GM12878 (cell line): ENCODE results near the gene DSG1. TPM values are rescaled to one million over a fixed set of nuclear protein-coding genes. Genes with fewer than 3 reads are reported as not detected.

Source experiments
- ATAC-seq: fragments of 200-7000 bp; cut with Tn5 transposase; 3 replicates; pipeline ENCODE4 v1.9.1; 2020; ENCODE audit warnings: mild to moderate bottlenecking, moderate library complexity
- BruUV-seq: library from RNA; stranded (reverse); fragments of 400-500 nt; replicated peaks from 2 replicates; lab custom pipeline; 2021; lab: Mats Ljungman, UMichigan
- CTCF ChIA-PET: fragments of 300-600 bp; sonication (Branson Sonifier 250); formaldehyde crosslinking; extraction: SDS; loops from one replicate; lab custom pipeline; 2021; ENCODE audit warnings: inconsistent platforms; lab: Yijun Ruan, JAX
- POLR2A ChIA-PET: fragments of 350-600 bp; formaldehyde crosslinking; extraction: SDS; loops from one replicate; lab custom pipeline; 2021; ENCODE audit warnings: inconsistent platforms; lab: Charles Lee
- RAD21 ChIA-PET: fragments of 300-600 bp; sonication (Branson Sonifier 250); formaldehyde crosslinking; loops from one replicate; lab custom pipeline; 2023; ENCODE audit warnings: antibody characterized with exemption; ENCODE audit not compliant: unreplicated experiment; lab: Charles Lee
- SMC1A ChIA-PET: fragments of 300-600 bp; sonication (Branson Sonifier 250); formaldehyde crosslinking; loops from one replicate; lab custom pipeline; 2023; ENCODE audit not compliant: unreplicated experiment, uncharacterized antibody; lab: Charles Lee
- DNase-seq: peaks from one replicate; pipeline ENCODE4 v3.0.0-alpha.2; 2011; ENCODE audit warnings: low read depth, low spot score
- FAIRE-seq: peaks from 3 replicates; lab custom pipeline; 2011; peaks lifted over from hg19 to GRCh38; lab: Jason Lieb, UNC
- H2AFZ ChIP-seq: 2 replicates; pipeline ENCODE4 v1.6.0; 2011; ENCODE audit warnings: low read depth, low read length, control low read depth; ENCODE audit not compliant: control insufficient read depth
- H3K27ac ChIP-seq: 2 replicates; pipeline ENCODE4 v1.5.1; 2011; ENCODE audit warnings: control low read depth; ENCODE audit not compliant: control insufficient read depth, insufficient read depth
- H3K27me3 ChIP-seq, 2 experiments: replicated peaks in 1 of 2; 2 replicates each; pipeline versions ENCODE4 v1.6.0 to v1.6.1; 2011; ENCODE audit warnings: low read length in 1 of 2; ENCODE audit not compliant: control insufficient read depth in 2 of 2, insufficient read depth in 2 of 2
- H3K36me3 ChIP-seq, 2 experiments: 2 replicates each; pipeline ENCODE4 v1.5.1; 2011; ENCODE audit warnings: low read length in 1 of 2; ENCODE audit not compliant: control insufficient read depth in 2 of 2, insufficient read depth in 2 of 2
- H3K4me1 ChIP-seq: 2 replicates; pipeline ENCODE4 v1.6.1; 2011; ENCODE audit warnings: mild to moderate bottlenecking, low read length, moderate library complexity, mixed read lengths; ENCODE audit not compliant: control insufficient read depth, insufficient read depth
- H3K4me2 ChIP-seq: 2 replicates; pipeline ENCODE4 v1.6.0; 2011; ENCODE audit warnings: control low read depth; ENCODE audit not compliant: control insufficient read depth, insufficient read depth
- H3K4me3 ChIP-seq: fragments of 200-600 bp; sonication (generic); 2 replicates; pipeline ENCODE4 v1.5.1; 2016
- H3K79me2 ChIP-seq: 2 replicates; pipeline ENCODE4 v1.6.0; 2011; ENCODE audit warnings: low read length; ENCODE audit not compliant: control insufficient read depth, insufficient read depth
- H3K9ac ChIP-seq: 2 replicates; pipeline ENCODE4 v1.8.0; 2011; ENCODE audit warnings: low read length, control low read depth, mixed read lengths; ENCODE audit not compliant: control insufficient read depth, insufficient read depth
- H3K9me3 ChIP-seq: replicated peaks from 3 replicates; pipeline ENCODE4 v1.5.1; 2011; ENCODE audit warnings: mild to moderate bottlenecking, low read length; ENCODE audit not compliant: control insufficient read depth, insufficient read depth
- H4K20me1 ChIP-seq: 2 replicates; pipeline ENCODE4 v1.6.0; 2011; ENCODE audit not compliant: control insufficient read depth, insufficient read depth
- HDAC2 ChIP-seq: fragments of 200-600 bp; sonication (generic); IDR thresholded peaks from 2 replicates; pipeline ENCODE4 v1.6.1; 2017
- KLF5 ChIP-seq: fragments of 450-650 bp; IDR thresholded peaks from 2 replicates; pipeline ENCODE4 v1.6.1; 2014; ENCODE audit warnings: mild to moderate bottlenecking; ENCODE audit not compliant: partially characterized antibody
- NFYA ChIP-seq: IDR thresholded peaks from 2 replicates; pipeline ENCODE4 v1.6.1; 2011; ENCODE audit warnings: low read depth, mild to moderate bottlenecking, low read length, improper control_type of control experiment, borderline replicate concordance
- NFYB ChIP-seq: IDR thresholded peaks from 2 replicates; pipeline ENCODE4 v1.6.1; 2011; ENCODE audit warnings: low read depth, mild to moderate bottlenecking, low read length, improper control_type of control experiment, moderate library complexity; ENCODE audit not compliant: insufficient read depth
- SMC3 ChIP-seq: IDR thresholded peaks from 2 replicates; pipeline ENCODE4 v1.6.1; 2011; ENCODE audit warnings: low read length, improper control_type of control experiment, borderline replicate concordance
- WGBS: methylation state at CpG from one replicate; pipeline ENCODE4 v1.1.6; 2016; ENCODE audit warnings: low lambda C conversion rate; ENCODE audit not compliant: insufficient replicate concordance, insufficient coverage; ENCODE audit errors: missing lambda C conversion rate; 5-methylcytosine and 5-hydroxymethylcytosine counted together
- in situ Hi-C: fragments of 300-500 bp; cut with MboI; formaldehyde crosslinking; loops from 9 replicates; pipeline ENCODE4 v1.14.3; 2018; ENCODE audit warnings: mixed read lengths
- intact Hi-C: fragments of 100-400 bp; cut with micrococcal nuclease; formaldehyde crosslinking; loops from one replicate; pipeline ENCODE4 v1.14.2; 2022; ENCODE audit not compliant: unreplicated experiment
- polyA plus RNA-seq, 11 experiments: library from polyadenylated mRNA; depleted of rRNA in 4 of 11; unstranded in 6 of 11; stranded (reverse) in 5 of 11; fragments of >200 nt; fragmentation: Nextera tagmentation in 4 of 11; fragmentation: Illumina TruSeq in 1 of 11; extraction: Ambion mirVana in 4 of 11; extraction: Trizol in 1 of 11; gene quantifications; 1 replicate in 1 of 11; 2 replicates in 10 of 11; pipeline versions ENCODE4 v1.2.1 to v1.2.3, GENCODE V29; 2011 to 2016; ENCODE audit warnings: inconsistent platforms in 2 of 11, missing spikeins in 2 of 11, low read depth in 1 of 11
- total RNA-seq, 4 experiments: library from RNA; depleted of rRNA in 3 of 4; stranded (reverse); fragments of >200 nt in 3 of 4; fragmentation: Illumina TruSeq in 1 of 4; extraction: Trizol in 1 of 4; gene quantifications; 2 replicates each; pipeline versions ENCODE4 v1.2.1 to v1.2.3, GENCODE V29; 2013 to 2021
- TF ChIP-seq, protein P1 (sequence below): IDR thresholded peaks from 2 replicates; pipeline ENCODE4 v1.6.1; 2012; ENCODE audit warnings: low read length, inconsistent platforms

DSG1 gene
- total and polyA plus RNA-seq, 10 of the 15 experiments (the other 5 are each of a cell fraction or from before 2014, with no cell fraction given): 0.10 to 5.0 (median 2.6) TPM

DNA sequence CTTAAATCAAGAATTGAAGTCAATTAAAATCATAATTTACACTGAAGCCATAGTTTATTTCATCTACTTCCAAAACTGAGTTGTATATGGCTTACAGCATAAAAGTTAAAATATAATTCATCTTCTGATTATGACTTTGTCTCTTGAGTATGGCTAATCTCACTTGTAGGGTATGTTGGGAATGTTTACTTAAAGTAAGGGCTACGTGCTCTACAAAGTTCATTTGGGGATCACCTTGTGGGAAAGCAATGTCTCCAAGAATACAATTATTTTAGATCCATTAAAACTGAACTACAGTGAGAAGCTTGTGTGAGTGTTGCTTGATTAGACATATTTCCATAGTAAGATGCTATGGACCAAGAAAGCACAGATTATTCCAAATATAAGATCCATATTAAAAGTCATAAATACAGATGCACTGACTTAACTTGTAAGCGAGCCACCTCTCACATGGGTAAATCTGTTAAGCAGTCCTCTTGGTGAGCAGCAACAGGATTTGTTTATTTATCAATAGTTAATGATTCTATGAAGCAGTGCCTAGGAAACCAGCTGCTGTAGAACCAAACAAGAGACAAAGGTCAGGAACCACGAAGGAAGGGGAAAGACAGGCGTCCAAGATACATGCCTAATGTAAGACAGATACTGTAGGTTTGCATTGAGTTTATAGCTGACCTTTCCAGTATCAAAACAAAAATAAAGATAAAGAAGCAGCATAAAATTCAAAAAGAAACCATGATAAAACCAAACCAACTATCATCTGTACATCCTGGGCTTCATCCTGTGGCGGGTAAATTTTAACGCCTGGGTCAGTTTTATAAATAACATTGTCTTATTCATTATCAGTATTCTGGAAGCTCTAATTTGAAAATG, 83.4 kb downstream of the DSG1 start:
- ChIA-PET POLR2A (no interaction called here), CTCF (interaction anchor here (0.9 to 1.1 kb wide), 3 partner anchors 14 to 162 kb away, joined by 3 to 4 read pairs (median 4); no protein-coding TSS in a partner anchor), SMC1A (interaction anchor here (0.7 to 1.2 kb wide), 3 partner anchors 9 to 132 kb away, joined by 3 read pairs; no protein-coding TSS in a partner anchor), RAD21 (no interaction called here)
- DNase-seq (no peak), FAIRE-seq (no peak), ATAC-seq (no peak)
- WGBS: 14% methylated on average over 6 of the region's 6 CpGs
- H3K4me3 ChIP-seq: no peak overlapping the region
- no peak overlapping the region for H3K4me2 ChIP-seq
- no peak overlapping the region for H3K9ac ChIP-seq
- H3K36me3 ChIP-seq: no peaks in the 10 kb centered on the region
- no peaks in the 10 kb centered on the region for H4K20me1 ChIP-seq
- BruUV-seq: no TSS peak
- no peak overlapping the region for H3K27ac ChIP-seq
- no peaks in the 10 kb centered on the region for H3K79me2 ChIP-seq
- TF ChIP-seq, protein P1, sequence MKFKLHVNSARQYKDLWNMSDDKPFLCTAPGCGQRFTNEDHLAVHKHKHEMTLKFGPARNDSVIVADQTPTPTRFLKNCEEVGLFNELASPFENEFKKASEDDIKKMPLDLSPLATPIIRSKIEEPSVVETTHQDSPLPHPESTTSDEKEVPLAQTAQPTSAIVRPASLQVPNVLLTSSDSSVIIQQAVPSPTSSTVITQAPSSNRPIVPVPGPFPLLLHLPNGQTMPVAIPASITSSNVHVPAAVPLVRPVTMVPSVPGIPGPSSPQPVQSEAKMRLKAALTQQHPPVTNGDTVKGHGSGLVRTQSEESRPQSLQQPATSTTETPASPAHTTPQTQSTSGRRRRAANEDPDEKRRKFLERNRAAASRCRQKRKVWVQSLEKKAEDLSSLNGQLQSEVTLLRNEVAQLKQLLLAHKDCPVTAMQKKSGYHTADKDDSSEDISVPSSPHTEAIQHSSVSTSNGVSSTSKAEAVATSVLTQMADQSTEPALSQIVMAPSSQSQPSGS: no peak
- H3K27me3 ChIP-seq: no peaks in the 10 kb centered on the region
- no peaks in the 10 kb centered on the region for H3K4me1 ChIP-seq
- no peak overlapping the region for H2AFZ ChIP-seq
- intact Hi-C loops (loop anchor here (10.0 kb wide), 2 partner anchors 57 to 427 kb away; no protein-coding TSS in a partner anchor), in situ Hi-C loops (loop anchor here (10.0 kb wide), 1 partner anchor 57 kb away; no protein-coding TSS in a partner anchor)
- no peaks in the 10 kb centered on the region for H3K9me3 ChIP-seq

GRCh38 chr18:31402026-31402373, 84.0 kb downstream of the DSG1 start:
- in situ Hi-C loops: loop anchor here (10.0 kb wide), 1 partner anchor 57 kb away; no protein-coding TSS in a partner anchor
- ChIA-PET POLR2A (interaction anchor here (0.5 kb wide), 1 partner anchor 85 kb away, joined by 4 read pairs; no protein-coding TSS in a partner anchor), RAD21 (no interaction called here)
- no peak for DNase-seq
- Histone ChIP-seq H3K9ac (no peak overlapping the region), H3K27ac (no peak overlapping the region)
- TF ChIP-seq HDAC2 (no peak), KLF5 (no peak), SMC3 (no peak), NFYA (no peak), NFYB (no peak)
- TF ChIP-seq, all 136 proteins: peak for 0
- no peaks in the 10 kb centered on the region for H3K4me1 ChIP-seq
- no peaks in the 10 kb centered on the region for H3K36me3 ChIP-seq
- no peak overlapping the region for H3K4me2 ChIP-seq
- no peak overlapping the region for H3K4me3 ChIP-seq
- SMC1A ChIA-PET: interaction anchor here (0.6 to 1.2 kb wide), 3 partner anchors 8 to 199 kb away, joined by 3 read pairs; no protein-coding TSS in a partner anchor
- no TSS peak for BruUV-seq
- no peak overlapping the region for H2AFZ ChIP-seq
- no peaks in the 10 kb centered on the region for H3K27me3 ChIP-seq
- FAIRE-seq (no peak), ATAC-seq (no peak)
- no peaks in the 10 kb centered on the region for H4K20me1 ChIP-seq
- no peaks in the 10 kb centered on the region for H3K79me2 ChIP-seq
- CTCF ChIA-PET: interaction anchor here (0.9 to 1.1 kb wide), 3 partner anchors 15 to 162 kb away, joined by 3 to 4 read pairs (median 4); no protein-coding TSS in a partner anchor
- intact Hi-C loops: loop anchor here (10.0 kb wide), 2 partner anchors 57 to 427 kb away; no protein-coding TSS in a partner anchor
- H3K9me3 ChIP-seq: no peaks in the 10 kb centered on the region
